HEK293 (cell line): ENCODE measurements around the gene CRIM1.

Source experiments
- FEZF1 ChIP-seq: fragments of 450-650 bp; formaldehyde crosslinking; IDR thresholded peaks from 2 replicates; pipeline ENCODE4 v1.5.1; 2016; ENCODE audit warnings: missing biosample characterization, missing genetic modification characterization
- GFI1B ChIP-seq: fragments of 450-650 bp; formaldehyde crosslinking; IDR thresholded peaks from 2 replicates; pipeline ENCODE4 v1.5.1; 2016; ENCODE audit warnings: missing biosample characterization, missing genetic modification characterization
- GLIS2 ChIP-seq: fragments of 450-650 bp; formaldehyde crosslinking; IDR thresholded peaks from 2 replicates; pipeline ENCODE4 v1.5.1; 2016; ENCODE audit warnings: missing biosample characterization, missing genetic modification characterization
- KLF7 ChIP-seq: fragments of 450-650 bp; formaldehyde crosslinking; IDR thresholded peaks from 2 replicates; pipeline ENCODE4 v1.5.1; 2016; ENCODE audit warnings: missing biosample characterization, missing genetic modification characterization, borderline replicate concordance
- PRDM1 ChIP-seq: fragments of 450-650 bp; formaldehyde crosslinking; IDR thresholded peaks from 2 replicates; pipeline ENCODE4; 2016; ENCODE audit warnings: missing biosample characterization, missing genetic modification characterization
- RBAK ChIP-seq: fragments of 450-650 bp; formaldehyde crosslinking; IDR thresholded peaks from 2 replicates; pipeline ENCODE4 v1.5.1; 2016; ENCODE audit warnings: missing biosample characterization, missing genetic modification characterization
- SP3 ChIP-seq: fragments of 450-650 bp; formaldehyde crosslinking; IDR thresholded peaks from 2 replicates; pipeline ENCODE4 v1.5.1; 2016; ENCODE audit warnings: missing biosample characterization, missing genetic modification characterization
- WT1 ChIP-seq: fragments of 450-650 bp; formaldehyde crosslinking; IDR thresholded peaks from 2 replicates; pipeline ENCODE4 v1.5.1; 2016; ENCODE audit warnings: missing biosample characterization, missing genetic modification characterization
- ZBTB17 ChIP-seq: fragments of 450-650 bp; formaldehyde crosslinking; IDR thresholded peaks from 2 replicates; pipeline ENCODE4 v1.5.1; 2016; ENCODE audit warnings: missing biosample characterization, missing genetic modification characterization
- ZBTB21 ChIP-seq: fragments of 450-650 bp; formaldehyde crosslinking; IDR thresholded peaks from 2 replicates; pipeline ENCODE4 v1.5.1; 2017; ENCODE audit warnings: missing biosample characterization, missing genetic modification characterization
- ZBTB48 ChIP-seq: fragments of 450-650 bp; formaldehyde crosslinking; IDR thresholded peaks from 2 replicates; pipeline ENCODE4 v1.5.1; 2016; ENCODE audit warnings: missing biosample characterization, missing genetic modification characterization
- ZNF114 ChIP-seq: fragments of 450-650 bp; formaldehyde crosslinking; IDR thresholded peaks from 2 replicates; pipeline ENCODE4 v1.5.0; 2017; ENCODE audit warnings: missing biosample characterization, missing genetic modification characterization
- ZNF133 ChIP-seq: fragments of 450-650 bp; formaldehyde crosslinking; IDR thresholded peaks from 2 replicates; pipeline ENCODE4 v1.5.1; 2016; ENCODE audit warnings: missing biosample characterization, missing genetic modification characterization
- ZNF155 ChIP-seq: fragments of 450-650 bp; formaldehyde crosslinking; IDR thresholded peaks from 2 replicates; pipeline ENCODE4 v1.5.1; 2016; ENCODE audit warnings: missing biosample characterization, missing genetic modification characterization
- ZNF184 ChIP-seq: fragments of 450-650 bp; IDR thresholded peaks from 2 replicates; pipeline ENCODE4 v1.5.1; 2018; ENCODE audit warnings: missing biosample characterization, mild to moderate bottlenecking, missing genetic modification characterization
- ZNF19 ChIP-seq: fragments of 450-650 bp; formaldehyde crosslinking; IDR thresholded peaks from 2 replicates; pipeline ENCODE4; 2016; ENCODE audit warnings: missing biosample characterization, missing genetic modification characterization, low read depth
- ZNF214 ChIP-seq: fragments of 450-650 bp; formaldehyde crosslinking; IDR thresholded peaks from 2 replicates; pipeline ENCODE4 v1.5.1; 2017; ENCODE audit warnings: missing biosample characterization, mild to moderate bottlenecking, missing genetic modification characterization, borderline replicate concordance
- ZNF221 ChIP-seq: fragments of 450-650 bp; formaldehyde crosslinking; IDR thresholded peaks from 2 replicates; pipeline ENCODE4 v1.5.1; 2017; ENCODE audit warnings: missing biosample characterization, missing genetic modification characterization, borderline replicate concordance
- ZNF335 ChIP-seq: fragments of 450-650 bp; formaldehyde crosslinking; conservative IDR thresholded peaks from 2 replicates; pipeline ENCODE4 v1.5.1; 2016; ENCODE audit warnings: missing biosample characterization, missing genetic modification characterization
- ZNF37A ChIP-seq: fragments of 450-650 bp; IDR thresholded peaks from 2 replicates; pipeline ENCODE4 v1.5.1; 2018; ENCODE audit warnings: missing biosample characterization, missing genetic modification characterization
- ZNF423 ChIP-seq: fragments of 450-650 bp; formaldehyde crosslinking; IDR thresholded peaks from 2 replicates; pipeline ENCODE4 v1.5.1; 2016; ENCODE audit warnings: missing biosample characterization, missing genetic modification characterization
- ZNF501 ChIP-seq: fragments of 450-650 bp; formaldehyde crosslinking; IDR thresholded peaks from 2 replicates; pipeline ENCODE4 v1.5.1; 2016; ENCODE audit warnings: missing biosample characterization, missing genetic modification characterization
- ZNF529 ChIP-seq: fragments of 450-650 bp; formaldehyde crosslinking; IDR thresholded peaks from 2 replicates; pipeline ENCODE4 v1.5.1; 2017; ENCODE audit warnings: missing genetic modification characterization, missing biosample characterization; ENCODE audit not compliant: insufficient replicate concordance
- ZNF530 ChIP-seq: fragments of 450-650 bp; formaldehyde crosslinking; IDR thresholded peaks from 2 replicates; pipeline ENCODE4 v1.5.1; 2016; ENCODE audit warnings: low read depth, missing biosample characterization, missing genetic modification characterization
- ZNF549 ChIP-seq: fragments of 450-650 bp; IDR thresholded peaks from 2 replicates; pipeline ENCODE4 v1.5.1; 2018; ENCODE audit warnings: missing biosample characterization, missing genetic modification characterization, mild to moderate bottlenecking, inconsistent platforms, moderate library complexity
- ZNF571 ChIP-seq: fragments of 450-650 bp; formaldehyde crosslinking; IDR thresholded peaks from 2 replicates; pipeline ENCODE4 v1.5.0; 2017; ENCODE audit warnings: missing biosample characterization, missing genetic modification characterization
- ZNF596 ChIP-seq: fragments of 450-650 bp; IDR thresholded peaks from 2 replicates; pipeline ENCODE4 v1.5.0; 2018; ENCODE audit warnings: missing biosample characterization, mild to moderate bottlenecking, missing genetic modification characterization, moderate library complexity
- ZNF610 ChIP-seq: fragments of 450-650 bp; formaldehyde crosslinking; IDR thresholded peaks from 2 replicates; pipeline ENCODE4 v1.5.1; 2016; ENCODE audit warnings: missing biosample characterization, missing genetic modification characterization, borderline replicate concordance
- ZNF626 ChIP-seq: fragments of 450-650 bp; sonication (Bioruptor Pico); formaldehyde crosslinking; IDR thresholded peaks from 2 replicates; pipeline ENCODE4 v1.5.1; 2018; ENCODE audit warnings: missing biosample characterization, missing genetic modification characterization, inconsistent platforms
- ZNF629 ChIP-seq: fragments of 450-650 bp; formaldehyde crosslinking; IDR thresholded peaks from 2 replicates; pipeline ENCODE4 v1.5.1; 2017; ENCODE audit warnings: missing biosample characterization, missing genetic modification characterization
- ZNF645 ChIP-seq: fragments of 450-650 bp; formaldehyde crosslinking; IDR thresholded peaks from 2 replicates; pipeline ENCODE4; 2016; ENCODE audit warnings: missing biosample characterization, missing genetic modification characterization
- ZNF76 ChIP-seq: fragments of 450-650 bp; formaldehyde crosslinking; IDR thresholded peaks from 2 replicates; pipeline ENCODE4; 2016; ENCODE audit warnings: low read depth, missing biosample characterization, missing genetic modification characterization, borderline replicate concordance
- ZNF776 ChIP-seq: fragments of 450-650 bp; formaldehyde crosslinking; IDR thresholded peaks from 2 replicates; pipeline ENCODE4 v1.5.0; 2017; ENCODE audit warnings: missing biosample characterization, missing genetic modification characterization, borderline replicate concordance
- ZNF843 ChIP-seq: fragments of 450-650 bp; formaldehyde crosslinking; IDR thresholded peaks from 2 replicates; pipeline ENCODE4 v1.5.1; 2016; ENCODE audit warnings: missing biosample characterization, missing genetic modification characterization
- TF ChIP-seq, protein P1 (sequence below): fragments of 450-650 bp; formaldehyde crosslinking; IDR thresholded peaks from 2 replicates; pipeline ENCODE4 v1.5.1; 2016; ENCODE audit warnings: missing biosample characterization, missing genetic modification characterization, low read depth
- TF ChIP-seq, protein P2 (sequence below): fragments of 450-650 bp; formaldehyde crosslinking; IDR thresholded peaks from 2 replicates; pipeline ENCODE4 v1.5.1; 2016; ENCODE audit warnings: missing biosample characterization, missing genetic modification characterization
- TF ChIP-seq, protein P3 (sequence below): fragments of 450-650 bp; formaldehyde crosslinking; IDR thresholded peaks from 2 replicates; pipeline ENCODE4 v1.5.1; 2016; ENCODE audit warnings: missing biosample characterization, missing genetic modification characterization

The CRIM1 gene

GRCh38 chr2:36356298-36356989 lies 866 bp downstream of the CRIM1 start (continued):
- TF ChIP-seq ZBTB21 (tag by site-specific recombination) = no peak
- TF ChIP-seq ZNF596 (tag by site-specific recombination) = no peak
- no peak for TF ChIP-seq ZNF37A (tag by site-specific recombination)
- no peak for TF ChIP-seq ZBTB17 (tag by site-specific recombination)
- TF ChIP-seq ZNF155 (tag by site-specific recombination) = no peak
- TF ChIP-seq ZNF76 (tag by site-specific recombination) = no peak
- TF ChIP-seq ZNF610 = no peak
- TF ChIP-seq, protein P1, sequence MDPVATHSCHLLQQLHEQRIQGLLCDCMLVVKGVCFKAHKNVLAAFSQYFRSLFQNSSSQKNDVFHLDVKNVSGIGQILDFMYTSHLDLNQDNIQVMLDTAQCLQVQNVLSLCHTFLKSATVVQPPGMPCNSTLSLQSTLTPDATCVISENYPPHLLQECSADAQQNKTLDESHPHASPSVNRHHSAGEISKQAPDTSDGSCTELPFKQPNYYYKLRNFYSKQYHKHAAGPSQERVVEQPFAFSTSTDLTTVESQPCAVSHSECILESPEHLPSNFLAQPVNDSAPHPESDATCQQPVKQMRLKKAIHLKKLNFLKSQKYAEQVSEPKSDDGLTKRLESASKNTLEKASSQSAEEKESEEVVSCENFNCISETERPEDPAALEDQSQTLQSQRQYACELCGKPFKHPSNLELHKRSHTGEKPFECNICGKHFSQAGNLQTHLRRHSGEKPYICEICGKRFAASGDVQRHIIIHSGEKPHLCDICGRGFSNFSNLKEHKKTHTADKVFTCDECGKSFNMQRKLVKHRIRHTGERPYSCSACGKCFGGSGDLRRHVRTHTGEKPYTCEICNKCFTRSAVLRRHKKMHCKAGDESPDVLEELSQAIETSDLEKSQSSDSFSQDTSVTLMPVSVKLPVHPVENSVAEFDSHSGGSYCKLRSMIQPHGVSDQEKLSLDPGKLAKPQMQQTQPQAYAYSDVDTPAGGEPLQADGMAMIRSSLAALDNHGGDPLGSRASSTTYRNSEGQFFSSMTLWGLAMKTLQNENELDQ (tag by site-specific recombination) = no peak
- 0 out of 2 replicates have a peak, but pooled peaks have one; percentile 30 for TF ChIP-seq ZNF423 (tag by site-specific recombination)
- no peak for TF ChIP-seq ZBTB48
- TF ChIP-seq, protein P2, sequence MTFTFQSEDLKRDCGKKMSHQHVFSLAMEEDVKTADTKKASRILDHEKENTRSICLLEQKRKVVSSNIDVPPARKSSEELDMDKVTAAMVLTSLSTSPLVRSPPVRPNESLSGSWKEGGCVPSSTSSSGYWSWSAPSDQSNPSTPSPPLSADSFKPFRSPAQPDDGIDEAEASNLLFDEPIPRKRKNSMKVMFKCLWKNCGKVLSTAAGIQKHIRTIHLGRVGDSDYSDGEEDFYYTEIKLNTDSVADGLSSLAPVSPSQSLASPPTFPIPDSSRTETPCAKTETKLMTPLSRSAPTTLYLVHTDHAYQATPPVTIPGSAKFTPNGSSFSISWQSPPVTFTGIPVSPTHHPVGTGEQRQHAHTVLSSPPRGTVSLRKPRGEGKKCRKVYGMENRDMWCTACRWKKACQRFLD (tag by site-specific recombination) = no peak
- no peak for TF ChIP-seq ZNF529 (tag by site-specific recombination)
- no peak for TF ChIP-seq KLF7 (tag by site-specific recombination)
- no peak for TF ChIP-seq ZNF114 (tag by site-specific recombination)
- no peak for TF ChIP-seq ZNF530 (tag by site-specific recombination)
- no peak for TF ChIP-seq FEZF1 (tag by site-specific recombination)
- TF ChIP-seq ZNF133 (tag by site-specific recombination) = no peak
- TF ChIP-seq SP3 (tag by site-specific recombination) = peak; percentile 68
- TF ChIP-seq PRDM1 (tag by site-specific recombination) = no peak
- no peak for TF ChIP-seq ZNF221
- TF ChIP-seq ZNF776 (tag by site-specific recombination) = no peak
- TF ChIP-seq RBAK (tag by site-specific recombination) = no peak
- no peak for TF ChIP-seq ZNF626 (tag by site-specific recombination)
- peak; percentile 79 for TF ChIP-seq ZNF335 (tag by site-specific recombination)
- no peak for TF ChIP-seq ZNF645 (tag by site-specific recombination)
- TF ChIP-seq GFI1B = no peak
- no peak for TF ChIP-seq ZNF19 (tag by site-specific recombination)
- no peak for TF ChIP-seq ZNF549 (tag by site-specific recombination)
- TF ChIP-seq ZNF629 (tag by site-specific recombination) = no peak
- TF ChIP-seq ZNF214 = no peak
- no peak for TF ChIP-seq ZNF843
- TF ChIP-seq ZNF184 = no peak
- TF ChIP-seq, protein P3, sequence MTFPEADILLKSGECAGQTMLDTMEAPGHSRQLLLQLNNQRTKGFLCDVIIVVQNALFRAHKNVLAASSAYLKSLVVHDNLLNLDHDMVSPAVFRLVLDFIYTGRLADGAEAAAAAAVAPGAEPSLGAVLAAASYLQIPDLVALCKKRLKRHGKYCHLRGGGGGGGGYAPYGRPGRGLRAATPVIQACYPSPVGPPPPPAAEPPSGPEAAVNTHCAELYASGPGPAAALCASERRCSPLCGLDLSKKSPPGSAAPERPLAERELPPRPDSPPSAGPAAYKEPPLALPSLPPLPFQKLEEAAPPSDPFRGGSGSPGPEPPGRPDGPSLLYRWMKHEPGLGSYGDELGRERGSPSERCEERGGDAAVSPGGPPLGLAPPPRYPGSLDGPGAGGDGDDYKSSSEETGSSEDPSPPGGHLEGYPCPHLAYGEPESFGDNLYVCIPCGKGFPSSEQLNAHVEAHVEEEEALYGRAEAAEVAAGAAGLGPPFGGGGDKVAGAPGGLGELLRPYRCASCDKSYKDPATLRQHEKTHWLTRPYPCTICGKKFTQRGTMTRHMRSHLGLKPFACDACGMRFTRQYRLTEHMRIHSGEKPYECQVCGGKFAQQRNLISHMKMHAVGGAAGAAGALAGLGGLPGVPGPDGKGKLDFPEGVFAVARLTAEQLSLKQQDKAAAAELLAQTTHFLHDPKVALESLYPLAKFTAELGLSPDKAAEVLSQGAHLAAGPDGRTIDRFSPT = no peak
- no peak for TF ChIP-seq WT1 (tag by site-specific recombination)
- TF ChIP-seq ZNF571 (tag by site-specific recombination) = no peak
- TF ChIP-seq ZNF501 = no peak
- TF ChIP-seq GLIS2 (tag by site-specific recombination) = peak; percentile 82
